GM18499 (cell line): Measurements from ENCODE around the gene BLVRB.
"Not testable (repeated sequence)": the region's sequence is repeated elsewhere in the genome, so short reads cannot be mapped to it uniquely, and the experiment has no call there.

Source experiments
- ATAC-seq: cut with Tn5 transposase; IDR thresholded peaks from one replicate; pipeline ENCODE4 v1.9.1; 2021; ENCODE audit warnings: moderate number of reproducible peaks; ENCODE audit not compliant: insufficient read depth, unreplicated experiment

BLVRB gene

GRCh38 chr19:40465557-40466218 lies at the start of gene BLVRB:
TSS of gene BLVRB (minus strand) at chr19:40465745. CDS start at chr19:40465688, 57 bp downstream.
- ATAC-seq, result peak; percentile 66

DNA sequence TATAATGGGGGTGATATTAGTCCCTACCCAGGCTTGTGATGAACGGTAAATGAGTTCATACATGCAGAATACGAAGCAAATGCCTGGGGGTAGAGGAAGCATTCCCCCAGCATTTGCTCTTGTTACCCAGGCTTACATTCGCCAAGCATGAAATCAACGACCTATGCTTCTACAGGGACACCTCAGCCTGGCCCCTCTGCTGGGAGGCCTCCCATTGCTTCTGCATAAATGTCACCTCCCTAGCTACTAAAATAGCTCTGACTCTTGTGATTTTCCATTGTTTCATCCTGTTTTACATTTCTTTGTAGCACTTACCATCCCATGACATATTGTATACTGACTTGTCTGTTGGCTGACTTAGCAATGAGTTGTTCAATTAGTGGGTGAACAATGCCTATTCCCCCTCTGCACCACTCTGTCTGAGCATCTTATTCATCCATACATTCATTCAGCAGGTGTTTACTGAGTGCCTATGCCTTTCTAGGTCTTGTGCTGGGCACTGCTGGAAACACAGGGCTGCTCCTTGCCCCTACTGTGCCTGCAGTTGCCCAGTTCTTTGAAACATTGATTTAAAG lies 48.3 kb upstream of the BLVRB start:
- ATAC-seq, result no peak

GRCh38 chr19:40513345-40513678 lies 47.8 kb upstream of the BLVRB start:
- ATAC-seq, result no peak

DNA sequence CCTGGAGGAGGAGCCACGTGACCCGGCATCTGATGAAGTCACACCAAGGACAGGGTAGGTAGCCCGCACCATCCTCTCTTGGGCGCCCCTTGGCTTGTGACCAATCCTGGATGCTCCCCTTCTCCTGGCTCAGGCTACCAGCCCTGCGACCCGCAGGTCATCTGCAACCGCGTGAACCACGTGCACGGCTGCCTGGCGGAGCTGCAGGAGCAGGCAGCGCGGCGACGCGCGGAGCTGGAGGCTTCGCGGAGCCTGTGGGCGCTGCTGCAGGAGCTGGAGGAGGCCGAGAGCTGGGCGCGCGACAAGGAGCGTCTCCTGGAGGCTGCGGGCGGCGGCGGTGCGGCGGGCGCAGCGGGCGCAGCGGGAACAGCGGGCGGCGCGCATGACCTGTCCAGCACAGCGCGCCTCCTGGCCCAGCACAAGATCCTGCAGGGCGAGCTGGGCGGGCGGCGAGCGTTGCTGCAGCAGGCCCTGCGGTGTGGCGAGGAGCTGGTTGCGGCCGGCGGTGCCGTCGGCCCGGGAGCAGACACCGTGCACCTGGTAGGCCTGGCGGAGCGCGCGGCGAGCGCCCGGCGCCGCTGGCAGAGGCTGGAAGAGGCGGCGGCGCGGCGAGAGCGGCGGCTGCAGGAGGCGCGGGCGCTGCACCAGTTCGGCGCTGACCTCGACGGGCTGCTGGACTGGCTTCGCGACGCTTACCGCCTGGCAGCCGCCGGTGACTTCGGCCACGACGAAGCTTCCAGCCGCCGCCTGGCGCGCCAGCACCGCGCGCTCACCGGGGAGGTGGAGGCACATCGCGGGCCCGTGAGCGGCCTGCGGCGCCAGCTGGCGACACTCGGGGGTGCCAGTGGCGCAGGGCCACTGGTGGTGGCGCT lies 47.2 kb upstream of the BLVRB start:
- no peak for ATAC-seq

DNA sequence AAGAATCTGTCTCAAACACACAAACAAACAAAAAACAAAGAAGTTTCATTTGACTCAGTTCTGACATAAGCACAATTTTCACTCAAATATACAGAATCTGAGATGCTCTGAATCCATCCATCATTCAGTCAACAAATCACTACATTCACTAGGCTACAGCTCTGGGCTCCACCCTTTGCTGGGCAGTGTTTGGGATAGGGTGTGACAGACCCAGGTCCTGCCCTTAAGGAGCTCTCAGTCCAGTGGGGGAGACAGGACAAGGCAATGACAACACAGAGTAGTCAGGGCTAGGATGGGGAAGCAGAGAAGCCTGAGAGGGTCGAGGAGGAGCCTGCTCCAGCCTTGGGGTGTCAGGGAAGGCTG lies 46.5 kb upstream of the BLVRB start:
- no peak for ATAC-seq

GRCh38 chr19:40511487-40511886 lies 45.9 kb upstream of the BLVRB start:
- ATAC-seq, result no peak

DNA sequence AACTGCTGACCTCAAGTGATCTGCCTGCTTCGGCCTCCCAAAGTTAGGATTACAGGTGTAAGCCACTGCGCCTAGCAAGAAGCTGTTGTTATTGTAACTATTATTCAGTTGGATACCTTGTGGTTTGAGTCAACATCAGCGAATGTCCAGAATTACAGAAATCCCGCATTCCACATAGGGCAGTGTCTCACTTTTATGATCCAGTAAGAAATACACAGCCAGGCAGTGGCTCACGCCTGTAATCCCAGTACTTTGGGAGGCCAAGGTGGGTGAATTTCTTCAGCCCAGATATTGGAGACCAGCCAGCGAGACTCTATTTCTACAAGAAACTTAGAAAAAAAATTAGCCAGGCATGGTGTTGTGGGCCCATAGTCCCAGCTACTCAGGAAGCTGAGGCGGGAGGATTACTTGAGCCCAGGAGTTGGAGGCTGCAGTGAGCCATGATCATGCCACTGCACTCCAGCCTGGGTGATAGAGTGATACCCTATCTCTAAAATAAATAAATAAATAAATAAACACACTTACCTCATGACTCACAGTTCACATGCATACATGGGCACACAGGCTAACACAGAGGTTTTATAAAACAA lies 45.1 kb upstream of the BLVRB start:
- ATAC-seq, result no peak

DNA sequence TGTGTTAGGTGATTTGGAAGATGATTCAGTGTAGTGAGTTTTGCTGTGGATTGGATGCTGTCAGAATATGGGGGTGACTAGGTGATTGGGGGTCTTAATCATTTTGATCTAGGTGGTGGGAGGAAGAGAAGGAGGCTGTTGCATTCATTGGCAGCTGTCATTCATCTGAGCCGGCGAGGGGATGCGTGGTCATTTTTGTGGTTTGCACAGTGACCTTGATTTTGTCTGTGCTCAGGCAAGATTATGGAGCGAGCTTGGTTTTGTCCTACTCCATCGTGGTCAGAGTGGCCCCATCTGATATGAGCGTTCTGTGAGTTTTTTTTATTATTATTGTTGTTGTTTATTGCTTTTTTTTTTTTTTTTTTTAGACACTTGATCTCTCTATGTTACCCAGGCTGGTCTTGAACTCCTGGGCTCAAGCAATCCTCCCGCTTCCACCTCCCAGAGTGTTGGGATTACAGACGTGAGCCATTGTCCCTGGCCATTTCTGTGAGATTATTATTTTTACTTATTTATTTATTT lies 43.3 kb upstream of the BLVRB start:
- ATAC-seq, result no peak

- no peak for ATAC-seq
Observed at GRCh38 chr19:40507892-40508291, 42.3 kb upstream of the BLVRB start.

- no peak for ATAC-seq
Observed at GRCh38 chr19:40506099-40506498, 40.6 kb upstream of the BLVRB start.

DNA sequence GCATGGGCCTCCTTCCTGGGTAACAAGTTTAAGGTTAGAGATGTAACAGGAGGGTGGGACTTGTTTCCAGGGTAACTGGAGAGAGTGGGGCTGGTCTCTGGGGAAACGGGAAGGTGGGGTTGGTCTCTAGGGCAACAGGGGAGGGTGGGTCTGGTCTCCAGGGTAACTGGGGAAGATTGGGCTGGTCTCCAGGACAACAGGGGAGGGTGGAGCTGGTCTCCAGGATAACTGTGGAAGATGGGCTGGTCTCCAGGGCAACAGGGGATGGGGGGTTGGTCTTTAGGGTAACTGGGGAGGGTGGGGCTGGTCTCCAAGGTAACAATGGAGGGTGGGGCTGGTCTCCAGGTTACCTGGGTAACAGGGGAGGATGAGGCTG lies 37.8 kb upstream of the BLVRB start:
- no peak for ATAC-seq

DNA sequence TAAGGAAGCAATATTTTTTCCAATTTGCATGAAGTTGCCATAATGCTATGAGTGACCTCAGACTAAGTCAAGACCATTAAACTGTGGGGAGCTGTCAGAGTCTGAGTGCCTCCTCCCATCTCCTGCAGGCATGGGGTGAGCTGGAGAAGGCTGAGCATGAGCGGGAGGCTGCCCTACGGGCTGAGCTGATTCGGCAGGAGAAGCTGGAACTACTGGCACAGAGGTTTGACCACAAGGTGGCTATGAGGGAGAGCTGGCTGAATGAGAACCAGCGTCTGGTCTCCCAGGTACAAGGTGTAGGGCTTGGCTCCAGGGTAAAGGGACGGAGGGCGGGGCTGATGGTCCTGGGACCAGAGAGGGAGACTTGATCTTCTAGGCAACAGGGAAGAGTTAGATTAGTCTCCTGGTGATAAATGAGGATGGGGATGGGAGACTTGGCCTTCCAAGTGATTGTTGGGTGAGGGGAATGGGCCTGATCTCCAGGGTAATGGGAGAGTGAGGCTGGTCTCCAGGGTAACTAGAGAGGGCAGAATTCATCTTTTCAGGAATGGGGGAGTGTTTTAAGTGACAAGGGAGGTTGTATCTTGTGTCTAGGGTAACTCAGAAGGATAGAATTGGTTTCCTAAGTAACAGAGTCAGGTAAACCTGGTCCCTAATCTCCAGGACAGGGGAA lies 37.2 kb upstream of the BLVRB start:
- no peak for ATAC-seq

GRCh38 chr19:40502081-40502480 lies 36.5 kb upstream of the BLVRB start:
- no peak for ATAC-seq

DNA sequence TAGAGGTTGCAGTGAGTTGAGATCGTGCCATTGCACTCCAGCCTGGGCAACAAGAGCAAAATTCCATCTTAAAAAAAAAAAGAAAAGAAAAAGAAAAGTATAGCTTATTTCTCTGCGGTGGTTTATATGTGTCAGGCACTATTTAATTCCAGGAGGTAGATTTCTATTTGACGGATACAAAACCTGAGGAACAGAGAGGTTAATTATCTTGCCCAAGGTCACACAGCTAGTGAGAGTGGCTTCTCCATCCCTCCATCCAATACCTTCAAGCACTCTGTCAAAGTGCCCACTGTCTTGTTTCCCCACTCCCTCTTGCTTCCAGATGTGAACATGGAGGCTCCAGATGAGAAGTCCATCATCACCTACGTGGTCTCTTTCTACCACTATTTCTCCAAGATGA lies 36.1 kb upstream of the BLVRB start:
- ATAC-seq, result no peak

DNA sequence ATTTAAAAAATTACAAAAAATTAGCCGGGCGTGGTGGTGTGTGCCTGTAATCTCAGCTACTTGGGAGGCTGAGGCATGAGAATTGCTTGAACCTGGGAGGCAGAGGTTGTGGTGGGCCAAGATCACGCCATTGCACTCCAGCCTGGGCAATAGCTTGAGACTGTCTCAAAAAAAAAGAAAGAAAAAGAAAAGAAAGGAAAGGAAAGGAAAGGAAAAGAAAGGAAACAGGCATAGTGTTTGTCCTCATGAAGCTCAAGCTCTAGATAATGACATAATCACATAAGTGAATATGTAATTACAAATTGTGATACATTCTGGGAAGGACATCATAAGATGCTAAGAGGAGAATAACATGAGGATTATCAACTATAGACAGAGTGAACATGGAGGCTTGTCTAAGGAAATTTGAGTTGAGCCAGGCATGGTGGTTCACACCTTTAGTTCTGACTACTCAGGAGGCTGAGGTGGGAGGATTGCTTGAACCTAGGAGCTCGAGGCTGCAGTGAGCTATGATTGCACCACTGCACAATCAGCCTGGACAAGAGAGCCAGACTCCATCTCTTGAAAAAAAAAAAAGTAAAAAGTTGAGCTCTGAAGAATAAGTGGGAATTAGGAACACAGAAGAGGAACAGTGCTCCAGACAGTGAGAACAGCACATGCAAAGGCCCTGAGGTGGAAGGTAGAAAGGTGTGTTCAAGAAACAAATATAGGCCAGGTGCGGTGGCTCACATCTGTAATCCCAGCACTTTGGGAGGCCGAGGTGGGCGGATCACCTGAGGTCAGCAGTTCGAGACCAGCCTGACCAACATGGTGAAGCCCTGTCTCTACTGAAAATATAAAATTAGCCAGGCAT lies 35.4 kb upstream of the BLVRB start:
- not testable (repeated sequence) for ATAC-seq

GRCh38 chr19:40499320-40499719 lies 33.8 kb upstream of the BLVRB start:
- ATAC-seq, result no peak

- no peak for ATAC-seq
Observed at GRCh38 chr19:40497214-40497613, 31.7 kb upstream of the BLVRB start.

DNA sequence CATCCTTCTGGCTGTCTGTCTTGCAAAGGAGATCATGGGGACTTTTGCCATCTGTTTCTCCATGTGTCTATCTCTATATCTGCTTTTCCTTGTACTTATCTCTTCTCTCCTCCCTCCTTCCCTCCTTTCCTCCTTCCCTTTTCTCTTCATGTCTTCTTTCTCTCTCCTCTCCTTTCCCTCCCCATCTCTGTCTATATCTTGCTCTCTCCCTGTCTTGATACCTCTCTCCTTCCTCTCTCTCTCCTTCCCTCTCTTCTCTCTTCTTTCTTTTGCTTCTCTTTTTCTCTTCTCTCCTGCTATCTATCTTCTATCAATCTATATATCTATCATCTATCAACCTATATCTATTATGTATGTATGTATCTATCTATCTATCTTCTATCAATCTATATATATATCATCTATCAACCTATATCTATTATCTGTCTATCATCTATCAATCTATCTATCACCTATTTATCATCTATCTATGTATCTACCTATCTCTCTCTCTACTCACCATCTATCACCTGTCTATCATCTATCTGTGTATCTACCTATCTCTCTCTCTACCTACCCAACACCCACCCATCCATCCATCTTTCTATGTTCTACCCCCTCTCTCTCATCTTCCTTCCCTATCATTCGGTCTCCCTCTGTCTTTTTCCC lies 28.8 kb upstream of the BLVRB start:
- no peak for ATAC-seq

GRCh38 chr19:40493778-40494177 lies 28.2 kb upstream of the BLVRB start:
- ATAC-seq, result no peak
